Neural cell (in vitro differentiated cells): ENCODE data around the gene GRB14. TPM values are rescaled to one million over a fixed set of nuclear protein-coding genes. Genes with fewer than 3 reads are reported as not detected.

ENCODE experiments used
- H2AFZ ChIP-seq: fragments of 200-600, 300-800 bp; sonication (generic), shearing (Covaris generic); 2 replicates; pipeline ENCODE4 v1.6.0; 2014; ENCODE audit warnings: low read depth, mild to moderate bottlenecking, antibody characterized with exemption, low read length, moderate library complexity
- H3F3A ChIP-seq: fragments of 200-600 bp; shearing (Covaris generic); 2 replicates; pipeline ENCODE4 v1.6.1; 2016; ENCODE audit warnings: mild to moderate bottlenecking, moderate library complexity, mixed read lengths, antibody characterized with exemption, low read length; ENCODE audit not compliant: insufficient read depth, poor library complexity, severe bottlenecking
- H3K27ac ChIP-seq: fragments of 200-600, 300-800 bp; sonication (generic), shearing (Covaris generic); 2 replicates; pipeline ENCODE4 v1.5.1; 2014; ENCODE audit warnings: mild to moderate bottlenecking, low read length, moderate library complexity
- H3K27me3 ChIP-seq: fragments of 300-800, 200-600 bp; sonication (generic), shearing (Covaris generic); 2 replicates; pipeline ENCODE4 v1.6.0; 2014; ENCODE audit warnings: mild to moderate bottlenecking, low read depth, low read length, moderate library complexity; ENCODE audit not compliant: insufficient read depth
- H3K36me3 ChIP-seq: fragments of 300-800, 200-600 bp; sonication (generic), shearing (Covaris generic); 2 replicates; pipeline ENCODE4 v1.5.1; 2014; ENCODE audit warnings: mild to moderate bottlenecking, antibody characterized with exemption, low read length, moderate library complexity; ENCODE audit not compliant: insufficient read depth
- H3K4me2 ChIP-seq: fragments of 300-800, 200-600 bp; sonication (generic), shearing (Covaris generic); 2 replicates; pipeline ENCODE4 v1.6.0; 2014; ENCODE audit warnings: mild to moderate bottlenecking, low read length
- H3K4me3 ChIP-seq: fragments of 300-800, 200-600 bp; sonication (generic), shearing (Covaris generic); 2 replicates; pipeline ENCODE4 v1.5.1; 2014; ENCODE audit warnings: mild to moderate bottlenecking, low read length, moderate library complexity
- H3K79me2 ChIP-seq: fragments of 200-600 bp; shearing (Covaris generic); replicated peaks from 2 replicates; pipeline ENCODE4 v1.6.0; 2014; ENCODE audit warnings: mild to moderate bottlenecking, low read length, moderate library complexity; ENCODE audit not compliant: insufficient read depth
- H3K9ac ChIP-seq: fragments of 300-800, 200-600 bp; sonication (generic), shearing (Covaris generic); 2 replicates; pipeline ENCODE4 v1.6.1; 2016; ENCODE audit warnings: mild to moderate bottlenecking, low read length, mixed read lengths
- H3K9me2 ChIP-seq: fragments of 200-600 bp; shearing (Covaris generic); 2 replicates; pipeline ENCODE4 v1.6.1; 2016; ENCODE audit warnings: mild to moderate bottlenecking, low read length, mixed read lengths; ENCODE audit not compliant: insufficient read depth
- H3K9me3 ChIP-seq: fragments of 200-600, 300-800 bp; sonication (generic), shearing (Covaris generic); 2 replicates; pipeline ENCODE4 v1.6.1; 2016; ENCODE audit warnings: mild to moderate bottlenecking, mixed run types, low read length, moderate library complexity, mixed read lengths
- H4K20me1 ChIP-seq: fragments of 200-600 bp; shearing (Covaris generic); 2 replicates; pipeline ENCODE4 v1.6.1; 2016; ENCODE audit warnings: mild to moderate bottlenecking, mixed run types; ENCODE audit not compliant: insufficient read depth
- EP300 ChIP-seq: fragments of 450-650 bp; conservative IDR thresholded peaks from 2 replicates; pipeline ENCODE4 v1.6.1; 2014; ENCODE audit warnings: antibody characterized with exemption, mild to moderate bottlenecking, moderate library complexity; ENCODE audit not compliant: poor library complexity, severe bottlenecking
- EZH2 ChIP-seq: fragments of 200-600, 300-800 bp; shearing (Covaris generic), sonication (generic); IDR thresholded peaks from 2 replicates; pipeline ENCODE4 v1.6.1; 2014; ENCODE audit warnings: antibody characterized with exemption, low read length, borderline replicate concordance, mild to moderate bottlenecking; ENCODE audit not compliant: insufficient read depth, poor library complexity, severe bottlenecking
- MXI1 ChIP-seq: fragments of 450-650 bp; conservative IDR thresholded peaks from 2 replicates; pipeline ENCODE4 v1.6.1; 2014; ENCODE audit warnings: antibody characterized with exemption, mild to moderate bottlenecking; ENCODE audit not compliant: poor library complexity, severe bottlenecking
- POLR2AphosphoS5 ChIP-seq: IDR thresholded peaks from 2 replicates; pipeline ENCODE4 v1.6.1; 2012
- RAD21 ChIP-seq: fragments of 450-650 bp; conservative IDR thresholded peaks from 2 replicates; pipeline ENCODE4 v1.6.1; 2014; ENCODE audit warnings: antibody characterized with exemption, mild to moderate bottlenecking, moderate library complexity
- SMC3 ChIP-seq: fragments of 450-650 bp; conservative IDR thresholded peaks from 2 replicates; pipeline ENCODE4 v1.6.1; 2014; ENCODE audit warnings: antibody characterized with exemption, mild to moderate bottlenecking, moderate library complexity; ENCODE audit not compliant: poor library complexity
- TAF1 ChIP-seq: IDR thresholded peaks from 2 replicates; pipeline ENCODE4 v1.6.1; 2012; ENCODE audit warnings: low read depth
- polyA plus RNA-seq: library from polyadenylated mRNA; depleted of rRNA; stranded (reverse); fragments of >200 nt; gene quantifications from 2 replicates; pipeline ENCODE4 v1.2.3, GENCODE V29; 2014
- TF ChIP-seq, protein P1 (sequence below): IDR thresholded peaks from 2 replicates; pipeline ENCODE4 v1.6.1; 2012; ENCODE audit warnings: borderline replicate concordance
- TF ChIP-seq, protein P2 (sequence below): fragments of 450-650 bp; IDR thresholded peaks from 2 replicates; pipeline ENCODE4 v1.5.1; 2014; ENCODE audit warnings: antibody characterized with exemption, mild to moderate bottlenecking, moderate library complexity; ENCODE audit not compliant: poor library complexity, severe bottlenecking

The GRB14 gene
- polyA plus RNA-seq, 1 donor from 2014 or later, result 4.5 TPM

DNA sequence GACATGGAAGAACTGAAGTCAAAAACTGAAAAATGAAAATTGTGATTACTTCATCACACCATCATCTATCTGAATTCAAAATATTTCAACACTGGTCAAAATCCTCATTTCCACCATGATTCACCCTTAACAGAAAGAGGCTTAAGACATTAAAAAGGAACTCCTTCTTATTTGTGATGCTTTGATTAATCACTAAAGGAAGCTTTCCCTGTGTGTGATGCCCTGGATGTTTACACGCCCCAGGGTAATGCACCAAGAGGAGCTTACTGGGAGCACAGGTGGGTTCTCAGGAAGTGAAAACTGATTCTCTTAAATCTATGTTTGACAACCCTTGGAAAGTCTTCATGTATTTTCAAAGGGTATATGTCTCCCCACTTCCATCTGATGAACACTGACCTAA lies 11.5 kb downstream of the GRB14 start:
- TF ChIP-seq, protein P1, sequence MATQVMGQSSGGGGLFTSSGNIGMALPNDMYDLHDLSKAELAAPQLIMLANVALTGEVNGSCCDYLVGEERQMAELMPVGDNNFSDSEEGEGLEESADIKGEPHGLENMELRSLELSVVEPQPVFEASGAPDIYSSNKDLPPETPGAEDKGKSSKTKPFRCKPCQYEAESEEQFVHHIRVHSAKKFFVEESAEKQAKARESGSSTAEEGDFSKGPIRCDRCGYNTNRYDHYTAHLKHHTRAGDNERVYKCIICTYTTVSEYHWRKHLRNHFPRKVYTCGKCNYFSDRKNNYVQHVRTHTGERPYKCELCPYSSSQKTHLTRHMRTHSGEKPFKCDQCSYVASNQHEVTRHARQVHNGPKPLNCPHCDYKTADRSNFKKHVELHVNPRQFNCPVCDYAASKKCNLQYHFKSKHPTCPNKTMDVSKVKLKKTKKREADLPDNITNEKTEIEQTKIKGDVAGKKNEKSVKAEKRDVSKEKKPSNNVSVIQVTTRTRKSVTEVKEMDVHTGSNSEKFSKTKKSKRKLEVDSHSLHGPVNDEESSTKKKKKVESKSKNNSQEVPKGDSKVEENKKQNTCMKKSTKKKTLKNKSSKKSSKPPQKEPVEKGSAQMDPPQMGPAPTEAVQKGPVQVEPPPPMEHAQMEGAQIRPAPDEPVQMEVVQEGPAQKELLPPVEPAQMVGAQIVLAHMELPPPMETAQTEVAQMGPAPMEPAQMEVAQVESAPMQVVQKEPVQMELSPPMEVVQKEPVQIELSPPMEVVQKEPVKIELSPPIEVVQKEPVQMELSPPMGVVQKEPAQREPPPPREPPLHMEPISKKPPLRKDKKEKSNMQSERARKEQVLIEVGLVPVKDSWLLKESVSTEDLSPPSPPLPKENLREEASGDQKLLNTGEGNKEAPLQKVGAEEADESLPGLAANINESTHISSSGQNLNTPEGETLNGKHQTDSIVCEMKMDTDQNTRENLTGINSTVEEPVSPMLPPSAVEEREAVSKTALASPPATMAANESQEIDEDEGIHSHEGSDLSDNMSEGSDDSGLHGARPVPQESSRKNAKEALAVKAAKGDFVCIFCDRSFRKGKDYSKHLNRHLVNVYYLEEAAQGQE, result no peak
- H3K4me3 ChIP-seq, result no peak overlapping the region
- no peaks in the 10 kb centered on the region for H3F3A ChIP-seq
- no peaks in the 10 kb centered on the region for H3K9me2 ChIP-seq
- H3K27me3 ChIP-seq, result no peaks in the 10 kb centered on the region
- no peaks in the 10 kb centered on the region for H3K36me3 ChIP-seq
- no peak overlapping the region for H2AFZ ChIP-seq
- no peak overlapping the region for H3K27ac ChIP-seq
- no peak overlapping the region for H3K9ac ChIP-seq
- H3K79me2 ChIP-seq, result no peaks in the 10 kb centered on the region
- no peaks in the 10 kb centered on the region for H4K20me1 ChIP-seq
- H3K4me2 ChIP-seq, result no peak overlapping the region
- H3K9me3 ChIP-seq, result no peaks in the 10 kb centered on the region

DNA sequence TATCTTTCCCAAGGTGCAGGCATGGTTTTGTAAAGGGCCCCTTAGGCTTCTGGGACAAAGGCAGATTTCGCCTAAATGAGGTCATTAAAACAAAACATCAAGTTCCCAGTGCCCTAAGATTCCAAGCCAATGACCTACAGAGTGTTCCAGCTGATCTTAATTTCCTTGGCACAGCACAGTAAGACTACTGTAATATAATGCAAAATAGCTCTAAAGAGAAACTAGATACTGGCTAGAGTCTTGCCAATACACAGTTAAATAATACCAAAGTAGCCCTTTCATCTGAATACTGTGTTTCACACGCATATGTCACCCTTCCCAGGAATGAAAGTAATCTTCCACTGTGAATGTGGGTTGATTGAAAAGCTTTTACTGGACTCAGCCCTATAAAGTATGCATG lies 14.7 kb downstream of the GRB14 start:
- Histone ChIP-seq H3K9ac (no peak overlapping the region), H3K4me3 (no peak overlapping the region), H3K4me2 (no peak overlapping the region), H3F3A (no peaks in the 10 kb centered on the region), H3K79me2 (no peaks in the 10 kb centered on the region), H3K9me2 (no peaks in the 10 kb centered on the region), H3K36me3 (no peaks in the 10 kb centered on the region), H4K20me1 (no peaks in the 10 kb centered on the region), H3K27ac (no peak overlapping the region), H2AFZ (no peak overlapping the region), H3K27me3 (no peaks in the 10 kb centered on the region), H3K9me3 (no peaks in the 10 kb centered on the region)
- TF ChIP-seq TAF1 (no peak), EZH2 (no peak), POLR2AphosphoS5 (no peak), RAD21 (no peak), SMC3 (no peak), EP300 (no peak), MXI1 (no peak)
- TF ChIP-seq, protein P2, sequence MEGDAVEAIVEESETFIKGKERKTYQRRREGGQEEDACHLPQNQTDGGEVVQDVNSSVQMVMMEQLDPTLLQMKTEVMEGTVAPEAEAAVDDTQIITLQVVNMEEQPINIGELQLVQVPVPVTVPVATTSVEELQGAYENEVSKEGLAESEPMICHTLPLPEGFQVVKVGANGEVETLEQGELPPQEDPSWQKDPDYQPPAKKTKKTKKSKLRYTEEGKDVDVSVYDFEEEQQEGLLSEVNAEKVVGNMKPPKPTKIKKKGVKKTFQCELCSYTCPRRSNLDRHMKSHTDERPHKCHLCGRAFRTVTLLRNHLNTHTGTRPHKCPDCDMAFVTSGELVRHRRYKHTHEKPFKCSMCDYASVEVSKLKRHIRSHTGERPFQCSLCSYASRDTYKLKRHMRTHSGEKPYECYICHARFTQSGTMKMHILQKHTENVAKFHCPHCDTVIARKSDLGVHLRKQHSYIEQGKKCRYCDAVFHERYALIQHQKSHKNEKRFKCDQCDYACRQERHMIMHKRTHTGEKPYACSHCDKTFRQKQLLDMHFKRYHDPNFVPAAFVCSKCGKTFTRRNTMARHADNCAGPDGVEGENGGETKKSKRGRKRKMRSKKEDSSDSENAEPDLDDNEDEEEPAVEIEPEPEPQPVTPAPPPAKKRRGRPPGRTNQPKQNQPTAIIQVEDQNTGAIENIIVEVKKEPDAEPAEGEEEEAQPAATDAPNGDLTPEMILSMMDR, result no peak
- TF ChIP-seq, protein P1, result no peak
